COR-L47 (cell line): Measurements from ENCODE around the gene APBB1IP.

Experiments
- DNase-seq: peaks from one replicate; lab custom pipeline; 2025; lab: John Stamatoyannopoulos, UW

The APBB1IP gene

DNA sequence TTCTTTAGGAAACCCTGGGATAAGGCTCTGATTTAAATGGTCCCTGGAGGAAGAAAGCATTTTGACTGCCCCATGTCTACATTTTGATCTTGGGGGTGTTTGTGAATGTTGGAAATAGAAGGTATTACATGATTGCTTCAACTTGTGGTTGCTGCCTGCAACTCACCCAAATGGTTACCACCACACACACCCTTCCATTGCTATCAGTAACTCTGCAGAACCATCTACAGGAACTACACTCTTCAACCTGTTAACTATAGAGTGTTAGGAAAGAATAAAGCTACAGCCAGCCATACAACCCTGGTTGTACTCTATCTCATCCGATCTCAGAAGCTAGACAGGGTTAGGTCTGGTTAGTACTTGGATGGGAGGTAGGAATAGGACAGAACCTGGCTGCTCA is 71.2 kb downstream of the APBB1IP start:
- no peak for DNase-seq

DNA sequence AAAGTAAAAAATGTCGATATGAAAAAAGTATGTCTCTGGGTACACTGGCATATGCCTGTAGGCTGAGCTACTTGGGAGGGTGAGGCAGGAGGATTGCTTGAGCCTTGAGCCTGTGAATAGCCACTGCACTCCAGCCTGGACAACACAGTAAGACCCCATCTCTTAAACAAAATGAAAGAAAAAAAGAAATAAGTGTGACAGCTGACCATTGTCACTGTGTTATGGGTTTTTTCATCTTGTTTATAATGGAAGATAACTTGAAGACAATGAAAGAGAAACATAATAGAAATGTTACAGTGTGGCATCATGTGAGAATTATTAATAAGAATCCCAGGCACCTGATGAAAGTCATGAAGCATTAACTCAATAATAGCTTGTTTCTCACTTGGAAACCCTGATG is 75.0 kb downstream of the APBB1IP start:
- DNase-seq, result no peak

DNA sequence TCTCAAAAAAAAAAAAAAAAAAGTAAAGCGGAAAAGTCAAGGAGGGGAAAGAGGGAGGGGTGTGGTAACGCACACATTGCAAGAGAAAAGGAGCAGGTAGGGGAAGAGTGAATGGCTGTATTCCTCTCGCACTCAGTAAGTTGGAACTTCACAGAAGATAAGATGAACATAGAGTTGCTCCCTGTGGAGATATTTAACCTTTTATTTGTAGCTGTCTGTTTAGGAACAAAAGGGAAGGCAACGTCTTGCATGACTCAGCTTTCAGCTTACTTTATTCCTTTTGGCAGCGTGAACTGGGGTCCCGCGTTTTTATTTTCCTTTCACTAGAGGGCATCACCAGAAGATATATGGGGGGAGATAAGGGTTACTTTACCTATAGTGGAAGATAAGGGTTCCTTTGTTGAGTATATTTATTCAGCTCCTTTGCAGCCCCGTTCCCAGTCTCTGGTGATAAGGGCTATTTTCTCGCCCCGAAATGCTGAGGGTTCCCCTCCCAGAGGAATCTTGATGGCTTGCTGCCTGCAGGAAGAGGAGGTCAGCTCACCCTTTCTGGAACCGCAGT is 78.5 kb downstream of the APBB1IP start:
- DNase-seq, result no peak

DNA sequence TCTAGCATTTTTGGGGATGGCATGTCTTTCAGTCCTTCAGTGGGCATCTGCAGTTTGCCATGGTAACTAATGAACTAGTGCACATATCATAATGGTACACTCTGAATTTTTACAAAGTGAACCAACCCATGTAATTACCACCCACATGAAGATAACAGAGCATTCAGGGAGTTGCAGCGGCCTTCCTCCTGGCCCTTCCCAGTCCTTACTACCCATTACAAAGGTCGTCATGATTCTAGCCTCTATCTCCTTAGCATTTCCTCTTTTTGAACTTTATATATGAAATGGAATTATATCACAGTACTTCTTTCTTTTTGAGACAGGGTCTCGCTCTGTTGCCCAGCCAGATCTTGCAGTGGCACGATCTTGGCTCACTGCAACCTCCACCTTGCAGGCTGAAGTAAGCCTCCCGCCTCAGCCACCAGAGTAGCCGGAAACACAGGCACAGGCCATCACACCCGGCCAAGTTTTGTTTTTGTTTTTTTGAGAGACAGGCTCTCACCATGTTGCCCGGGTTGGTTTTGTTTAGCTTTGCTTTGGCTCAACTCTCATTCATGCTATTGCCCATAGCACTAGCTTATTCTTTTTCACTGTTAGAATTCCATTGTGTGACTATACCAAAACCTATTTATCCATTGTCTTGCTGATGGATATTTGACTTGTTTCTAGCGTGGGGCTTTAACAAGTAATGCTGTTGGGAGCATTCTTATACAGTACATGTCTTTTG is 79.2 kb downstream of the APBB1IP start:
- DNase-seq, result no peak

DNA sequence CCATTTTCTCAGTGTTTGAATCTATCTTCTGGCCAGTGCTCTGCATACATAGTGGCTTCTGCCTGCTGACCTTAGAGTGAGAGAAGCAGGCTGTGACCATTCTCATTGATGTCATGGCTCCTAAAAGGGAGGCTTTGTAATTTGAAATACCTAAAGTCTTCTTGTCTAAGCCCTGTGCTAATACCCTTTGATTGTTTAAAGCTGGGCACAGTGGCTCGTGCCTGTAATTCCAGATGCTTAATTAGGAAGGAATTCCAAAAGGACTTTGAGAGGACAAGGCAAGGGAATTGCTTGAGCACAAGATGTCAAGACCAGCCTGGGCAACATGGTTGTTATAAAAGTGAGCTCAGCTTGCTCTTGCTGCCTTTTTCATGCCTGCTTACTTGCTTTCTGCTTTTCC is 81.7 kb downstream of the APBB1IP start:
- no peak for DNase-seq

DNA sequence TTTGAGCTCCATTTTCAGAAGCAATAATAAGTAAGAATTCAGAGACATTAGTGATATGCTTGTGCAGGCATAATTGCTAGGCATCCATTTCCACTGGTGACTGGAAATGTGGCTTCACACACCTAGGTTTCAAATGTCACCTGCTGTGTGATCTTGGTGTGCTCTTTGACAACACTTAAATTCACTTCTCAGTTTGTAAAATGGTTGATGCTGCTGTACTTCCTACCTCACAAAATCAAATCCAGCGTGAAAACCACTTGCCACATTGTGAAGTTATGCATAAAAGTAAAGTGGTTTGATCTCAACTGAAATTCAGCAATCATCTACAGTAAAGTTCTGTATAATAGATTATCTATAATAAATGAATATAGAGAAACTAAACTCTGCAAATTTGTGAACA is 82.4 kb downstream of the APBB1IP start:
- DNase-seq, result no peak

DNA sequence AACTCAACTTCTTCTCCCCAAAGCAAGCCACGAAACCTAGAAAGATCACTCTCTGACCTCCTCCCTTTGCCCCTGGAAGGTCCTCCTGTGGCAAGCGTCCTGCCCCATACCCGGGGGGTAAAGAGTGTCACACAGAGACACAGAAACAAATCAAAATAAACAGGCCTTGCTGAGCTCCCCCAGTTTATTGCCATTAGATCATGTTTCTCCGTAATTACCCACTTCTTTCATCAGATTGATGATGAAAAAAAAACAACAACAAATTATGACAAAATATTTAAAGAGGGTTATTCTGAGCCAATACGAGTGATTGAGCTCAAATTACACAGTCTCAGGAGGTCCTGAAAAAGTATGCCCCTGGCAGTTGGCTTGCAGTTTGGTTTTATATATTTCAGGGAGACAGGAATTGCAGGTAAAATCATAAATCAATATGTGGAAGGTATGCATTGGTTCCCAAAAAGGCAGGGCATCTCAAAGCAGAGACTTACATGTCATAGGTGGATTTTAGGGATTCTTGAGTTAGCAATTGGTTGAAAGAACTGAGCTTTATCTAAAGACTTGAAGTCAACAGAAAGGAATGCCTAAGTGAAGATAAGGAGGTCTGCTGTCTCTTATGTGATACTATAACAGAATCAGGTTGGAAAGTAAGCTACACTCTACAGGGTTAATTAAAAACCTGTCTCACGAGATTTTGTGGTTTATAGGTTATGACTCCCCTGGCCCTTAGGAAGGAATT is 86.2 kb downstream of the APBB1IP start:
- no peak for DNase-seq

DNA sequence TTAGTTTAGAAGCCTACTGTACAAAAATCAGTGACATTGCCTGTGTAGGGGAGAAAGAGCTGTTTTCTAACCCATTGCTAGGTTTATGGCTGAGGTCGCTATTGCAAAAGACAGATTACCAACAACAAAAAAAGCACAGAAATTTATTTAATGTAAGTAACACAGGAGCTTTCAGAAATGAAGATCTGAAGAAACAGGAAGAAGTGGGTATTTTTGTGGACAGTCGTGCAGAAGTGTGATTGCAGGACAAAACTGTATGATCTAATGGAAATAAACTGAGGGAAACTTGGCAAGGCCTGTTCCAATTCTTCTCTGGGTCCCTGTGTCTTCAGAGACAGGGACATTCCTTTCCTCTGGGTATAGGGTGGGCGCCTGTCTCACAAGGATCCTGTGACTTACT is 87.4 kb downstream of the APBB1IP start:
- no peak for DNase-seq

DNA sequence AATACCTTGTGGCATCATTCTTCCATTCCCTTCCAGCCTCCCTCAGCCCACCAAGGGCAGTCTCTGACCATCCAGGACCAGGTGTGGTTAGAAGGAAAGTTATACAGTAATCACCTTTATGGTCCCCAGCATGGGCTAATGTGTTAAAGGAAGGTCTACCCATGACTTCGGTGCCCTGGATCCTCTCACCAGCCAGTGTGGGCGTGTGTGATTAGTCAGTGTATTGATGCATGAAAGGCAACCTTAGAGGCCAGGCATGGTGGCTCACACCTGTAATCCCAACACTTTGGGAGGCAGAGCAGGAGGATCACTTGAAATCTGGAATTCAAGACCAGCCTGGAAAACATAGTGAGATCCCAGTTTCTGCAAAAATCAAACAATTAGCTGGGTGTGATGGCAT is 88.9 kb downstream of the APBB1IP start:
- no peak for DNase-seq

DNA sequence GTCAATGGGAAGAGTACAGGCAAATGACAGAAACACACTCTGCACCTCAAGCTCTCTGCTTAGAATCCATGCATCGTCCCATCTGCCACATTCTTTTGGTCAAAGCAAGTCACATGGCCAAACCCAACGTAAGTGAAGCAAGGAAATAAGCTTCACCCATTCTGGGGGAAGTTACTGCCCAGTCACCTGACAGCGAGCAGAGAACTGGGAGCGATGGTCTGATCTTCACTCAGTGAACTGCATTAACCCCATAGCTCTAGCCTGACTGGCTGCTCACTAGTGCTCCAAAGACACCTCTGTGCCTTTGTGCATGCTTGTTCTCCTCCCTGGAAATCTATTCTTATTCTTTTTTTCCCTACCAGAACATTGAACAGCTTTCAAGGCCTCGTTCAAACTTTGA is 89.9 kb downstream of the APBB1IP start:
- DNase-seq, result no peak

DNA sequence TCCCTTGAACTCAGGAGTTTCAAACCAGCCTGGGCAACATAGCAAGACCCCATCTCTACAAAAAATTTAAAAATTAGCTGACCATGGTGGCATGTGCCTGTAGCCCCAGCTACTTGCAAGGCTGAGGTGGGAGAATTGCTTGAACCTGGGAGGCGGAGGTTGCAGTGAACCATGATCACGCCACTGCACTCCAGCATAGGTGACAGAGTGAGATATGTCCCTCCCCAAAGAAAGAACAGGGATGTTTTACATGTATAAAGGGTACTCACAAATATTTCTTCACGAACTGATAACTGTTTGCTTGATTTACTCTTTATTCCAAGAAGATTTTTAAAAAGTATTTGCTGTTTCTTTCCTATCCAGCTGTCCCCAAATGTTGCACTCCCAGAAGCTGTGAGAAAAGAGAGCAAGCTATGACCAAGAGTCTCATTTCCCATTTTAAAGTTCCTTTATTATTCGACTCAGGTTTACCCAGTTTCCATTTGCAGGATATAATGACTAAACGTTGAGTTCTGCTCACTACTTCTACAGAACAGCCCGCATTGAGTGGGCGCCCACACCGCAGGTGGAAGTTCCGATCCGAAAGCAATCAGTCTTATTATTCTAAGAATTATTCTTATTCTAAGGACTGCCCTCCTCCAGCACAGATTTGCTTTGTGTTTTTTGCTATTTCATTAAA is 90.7 kb downstream of the APBB1IP start:
- no peak for DNase-seq

DNA sequence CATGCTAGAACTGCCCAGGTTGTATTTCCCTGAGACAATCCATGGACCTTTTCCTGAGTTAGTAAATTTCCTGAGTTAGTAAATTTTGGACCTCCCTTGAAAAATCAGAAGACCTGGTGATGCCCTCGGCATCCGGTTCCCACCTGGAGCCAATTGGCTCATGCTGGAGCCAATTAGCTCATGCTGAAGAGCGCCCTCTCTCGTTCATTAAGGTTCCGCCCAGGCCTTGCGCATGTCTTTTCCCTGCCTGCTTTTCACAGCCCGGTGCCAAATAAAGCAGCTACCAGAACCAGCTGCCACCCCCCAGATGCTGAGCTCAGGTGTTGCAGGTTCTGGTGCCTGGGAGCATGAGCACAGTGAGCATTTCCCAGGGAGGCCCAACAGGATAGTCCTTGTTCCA is 96.2 kb downstream of the APBB1IP start:
- no peak for DNase-seq

DNA sequence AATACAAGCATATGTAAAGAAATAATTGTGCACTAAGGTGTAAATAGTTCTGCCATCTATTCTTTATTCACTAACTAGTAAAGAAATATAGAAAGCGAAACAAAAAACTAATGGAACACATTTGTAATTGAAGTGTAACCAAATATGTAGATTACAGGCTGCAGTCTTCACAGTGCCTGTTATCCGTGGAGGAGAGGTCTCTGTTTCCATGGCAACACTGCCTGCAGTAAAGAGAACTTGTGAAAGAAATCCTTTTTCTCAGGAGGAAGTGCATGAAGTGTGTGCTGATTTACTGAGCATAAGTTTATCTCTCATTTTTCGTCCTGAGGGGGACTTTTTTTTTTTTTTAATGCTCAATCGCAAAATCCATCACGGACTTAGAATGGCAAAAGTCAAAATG is 102.5 kb downstream of the APBB1IP start:
- no peak for DNase-seq

DNA sequence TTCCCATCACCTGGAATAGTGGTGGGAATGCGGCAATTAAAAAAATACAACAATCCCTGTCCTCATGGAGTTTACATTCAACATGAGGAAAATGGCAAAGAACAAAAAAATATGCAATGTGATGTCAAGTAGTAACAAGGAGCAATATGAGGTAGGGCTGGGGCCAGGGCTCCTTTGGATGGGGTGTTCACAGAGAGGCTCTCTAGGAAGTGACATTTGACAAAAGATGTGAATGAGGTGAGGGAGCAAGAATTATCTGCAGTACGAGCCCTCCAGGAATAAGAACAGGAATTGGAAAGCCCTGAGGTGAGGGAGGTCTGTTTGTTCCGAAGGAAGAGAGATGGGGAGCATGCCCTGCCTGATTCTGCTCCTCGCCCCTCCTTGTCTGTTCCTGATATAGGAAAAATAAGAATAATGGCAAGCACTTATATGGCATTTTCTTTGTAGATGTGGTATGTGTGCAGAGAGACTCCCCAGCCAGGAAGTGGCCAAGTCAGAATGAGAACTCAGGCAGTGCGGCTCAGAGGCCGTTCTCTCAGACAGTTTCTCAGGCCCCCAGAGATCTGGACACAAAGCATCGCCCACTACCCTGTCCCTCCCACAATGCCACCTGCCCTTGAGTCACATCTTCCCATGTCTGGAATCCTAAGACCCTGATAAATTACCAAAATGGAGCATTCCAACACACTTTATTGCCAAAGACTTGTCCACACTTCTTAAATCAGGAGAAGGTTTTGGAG is 105.6 kb downstream of the APBB1IP start:
- no peak for DNase-seq

DNA sequence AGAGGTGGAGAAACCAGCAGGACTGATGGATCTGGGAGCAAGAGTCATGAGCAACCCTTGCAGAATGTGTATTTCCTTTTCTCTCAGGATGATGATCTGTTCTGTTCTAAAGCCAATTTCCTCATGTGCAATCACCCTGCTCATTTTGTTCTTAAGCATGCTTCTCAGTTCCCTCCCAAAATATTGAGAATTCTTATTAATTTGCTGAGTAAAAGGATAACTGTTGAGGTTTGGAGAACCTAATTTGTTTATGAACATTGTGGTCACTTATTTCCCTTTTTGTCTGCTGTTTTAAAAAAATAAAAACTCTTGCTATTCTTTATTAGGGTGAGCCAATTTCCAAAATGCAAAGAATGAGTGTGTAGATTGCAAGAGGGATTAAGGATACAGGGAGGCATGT is 106.8 kb downstream of the APBB1IP start:
- DNase-seq, result no peak

DNA sequence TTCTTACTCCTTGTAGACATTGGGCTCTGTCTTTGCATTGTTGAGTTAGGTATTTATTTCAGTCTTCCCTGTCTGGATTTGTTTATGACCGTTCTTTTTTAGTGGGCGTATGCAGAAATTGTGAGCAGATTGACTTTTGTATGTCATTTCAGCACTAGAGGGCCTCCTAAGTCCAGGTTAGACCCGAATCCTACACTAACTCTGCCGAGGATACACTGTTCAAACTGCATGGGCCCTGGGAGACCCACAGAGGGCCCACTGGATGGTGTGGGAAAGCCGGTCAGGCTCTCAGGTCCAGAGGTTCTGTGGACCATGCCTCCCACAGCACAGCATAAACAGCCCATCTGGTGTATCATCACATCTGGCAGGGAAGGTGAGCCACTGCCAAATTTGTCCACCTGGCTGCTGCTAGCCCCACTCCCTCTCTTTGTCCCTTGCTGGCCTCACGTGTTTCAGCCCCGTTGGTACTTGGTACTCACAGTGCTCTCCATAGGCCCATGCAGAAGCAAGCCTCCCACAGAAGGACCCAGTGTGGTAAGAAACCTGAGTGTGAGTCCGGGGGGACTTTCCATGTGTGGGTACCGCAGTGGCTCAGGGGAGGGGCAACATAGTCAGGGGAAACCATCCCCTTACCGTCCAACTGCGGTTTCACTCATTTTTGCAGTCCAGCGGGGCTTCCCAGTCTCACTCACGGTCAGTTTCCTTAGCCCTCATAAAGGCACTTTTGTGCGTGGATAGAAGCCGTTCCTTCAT is 112.8 kb downstream of the APBB1IP start:
- DNase-seq, result no peak

DNA sequence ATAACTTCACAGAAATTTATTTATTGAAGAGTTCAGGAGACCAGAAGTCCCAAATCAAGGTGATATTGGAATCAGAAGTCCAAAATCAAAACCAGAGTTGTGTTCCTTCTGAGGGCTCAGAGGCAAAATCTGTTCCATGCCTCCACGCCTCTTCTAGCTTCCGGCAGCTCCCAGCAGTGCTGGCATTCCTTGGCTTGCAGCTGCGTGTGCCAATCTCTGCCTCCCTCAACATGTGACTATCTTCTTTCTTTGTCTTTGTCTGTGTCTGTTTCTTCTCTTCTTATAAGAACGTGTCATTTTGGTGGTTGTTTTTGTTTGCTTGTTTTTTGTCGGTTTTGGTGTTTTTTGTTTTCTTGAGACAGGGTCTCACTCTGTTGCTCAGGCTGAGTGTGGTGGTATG is 116.1 kb downstream of the APBB1IP start:
- no peak for DNase-seq

DNA sequence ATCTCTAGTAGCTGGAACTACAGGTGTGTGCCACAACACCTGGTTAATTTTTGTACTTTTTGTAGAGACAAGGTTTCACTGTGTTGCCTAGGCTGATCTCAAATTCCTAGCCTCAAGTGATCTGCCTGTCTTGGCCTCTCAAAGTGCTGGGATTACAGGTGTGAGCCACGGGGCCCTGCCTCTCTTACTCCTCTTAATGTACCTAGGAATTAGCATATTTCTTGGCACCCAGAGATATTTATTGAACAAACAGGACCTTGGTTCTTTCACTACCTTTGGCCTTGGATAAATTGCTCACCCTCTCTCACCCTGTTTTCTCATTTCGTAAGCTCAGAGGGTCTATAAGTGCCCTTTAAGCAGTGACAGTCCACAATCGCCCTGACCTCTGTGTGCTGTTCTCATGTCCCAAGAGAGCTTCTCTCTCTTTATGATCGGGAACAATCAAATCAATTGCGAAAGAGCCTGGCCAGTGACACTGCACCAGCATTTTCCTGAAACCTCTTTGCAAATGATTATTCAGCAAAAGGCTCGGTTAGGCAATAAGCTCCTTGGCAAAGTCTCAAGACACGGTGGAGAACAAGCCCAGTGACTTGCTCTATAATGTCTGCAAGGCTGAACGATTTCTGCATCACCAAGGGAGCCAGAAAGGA is 117.7 kb downstream of the APBB1IP start:
- DNase-seq, result no peak

DNA sequence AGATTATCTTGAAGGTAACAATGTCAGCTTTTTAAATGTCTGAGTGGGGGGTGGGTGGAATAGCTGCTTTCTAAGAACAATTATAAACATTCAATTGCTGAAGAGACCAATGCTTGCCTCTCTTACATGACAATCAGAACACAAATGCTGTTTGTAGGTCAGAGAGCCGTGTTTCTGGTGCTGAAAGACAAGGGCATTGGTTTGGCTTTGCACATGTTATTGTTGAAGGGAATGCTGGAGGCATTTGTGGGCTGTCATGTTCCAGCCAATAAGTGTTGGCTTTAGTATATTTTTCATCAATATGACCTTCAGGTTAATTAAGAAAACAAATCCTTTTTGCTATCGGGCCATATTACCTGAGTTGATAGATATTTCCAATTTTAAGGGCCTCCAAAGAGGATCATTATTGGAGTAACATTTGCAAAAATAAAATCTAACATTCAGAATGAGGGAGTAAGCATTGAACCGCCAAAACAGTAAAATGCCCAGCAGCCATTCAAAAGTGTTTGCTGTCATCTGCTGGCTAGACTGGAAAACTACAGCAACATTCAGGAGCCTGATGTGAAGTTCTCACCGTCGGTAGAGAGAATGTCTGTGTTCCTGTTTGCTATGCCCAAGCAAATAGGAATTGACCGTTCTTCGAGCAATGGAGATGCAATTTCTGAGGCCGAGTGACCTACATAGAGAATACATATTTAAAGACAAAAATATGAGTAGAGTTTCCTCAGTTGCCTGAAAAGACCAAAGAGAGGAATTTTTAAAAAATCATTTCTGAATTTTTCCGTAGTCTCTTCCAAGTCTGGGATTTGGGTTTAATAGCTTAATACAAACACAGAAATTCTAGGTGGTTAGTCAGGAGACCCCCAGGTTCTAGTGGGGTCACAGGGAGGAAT is 118.9 kb downstream of the APBB1IP start:
- DNase-seq, result peak; percentile 27

DNA sequence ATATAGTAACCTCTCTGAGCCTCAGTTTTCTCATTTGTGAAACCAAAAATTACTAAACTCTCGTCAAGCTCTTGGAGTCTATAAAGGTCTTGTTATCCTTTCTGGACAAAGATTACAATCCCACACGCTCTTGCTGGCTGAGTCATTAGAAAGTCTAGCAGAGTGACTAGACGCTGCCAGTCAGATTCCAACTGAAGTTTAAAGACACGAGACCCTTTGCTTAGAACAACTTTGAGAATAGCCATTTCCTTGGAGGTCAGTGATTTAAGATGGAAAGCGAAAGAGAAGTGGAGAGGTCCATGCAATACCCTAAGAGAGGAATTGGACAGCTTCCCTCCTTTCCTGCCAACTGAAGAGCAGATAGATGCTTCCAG is 119.5 kb downstream of the APBB1IP start:
- no peak for DNase-seq
